Spleen (tissue), 11 donors: Measurements from ENCODE around the gene SMOC1. TPM values are rescaled to one million over a fixed set of nuclear protein-coding genes. Genes with fewer than 3 reads are reported as not detected.

Experiments used
- DNase-seq: peaks from one replicate; pipeline ENCODE4 v3.0.0-alpha.2; 2020
- H3K27ac ChIP-seq, 8 donors: fragments of 200-600 bp; sonication (generic) in 7 of 8; 1 replicate in 4 of 8; 2 replicates in 4 of 8; pipeline versions ENCODE4 v1.5.0 to v1.8.0; 2016 to 2021; ENCODE audit warnings: inconsistent platforms in 4 of 8, mild to moderate bottlenecking in 4 of 8, moderate library complexity in 1 of 8
- H3K27me3 ChIP-seq, 7 donors: fragments of 200-600 bp; sonication (generic) in 6 of 7; replicated peaks in 1 of 7; 1 replicate in 4 of 7; 2 replicates in 3 of 7; pipeline versions ENCODE4 v1.5.0 to v1.8.0; 2016 to 2021; ENCODE audit warnings: inconsistent platforms in 3 of 7, mild to moderate bottlenecking in 1 of 7
- H3K36me3 ChIP-seq, 6 donors: fragments of 200-600 bp; sonication (generic) in 5 of 6; 1 replicate in 4 of 6; 2 replicates in 2 of 6; pipeline versions ENCODE4 v1.5.0 to v1.8.0; 2016 to 2021; ENCODE audit warnings: inconsistent platforms in 2 of 6
- H3K4me1 ChIP-seq, 6 donors: fragments of 200-600 bp; sonication (generic) in 5 of 6; 1 replicate in 3 of 6; 2 replicates in 3 of 6; pipeline versions ENCODE4 v1.5.0 to v1.8.0; 2016 to 2021; ENCODE audit warnings: inconsistent platforms in 3 of 6
- H3K4me3 ChIP-seq, 8 donors: fragments of 200-600 bp; sonication (generic) in 7 of 8; 1 replicate in 4 of 8; 2 replicates in 4 of 8; pipeline versions ENCODE4 v1.5.0 to v1.8.0; 2016 to 2021; ENCODE audit warnings: inconsistent platforms in 4 of 8, mild to moderate bottlenecking in 4 of 8, moderate library complexity in 2 of 8
- H3K9me3 ChIP-seq, 8 donors: fragments of 200-600 bp; sonication (generic) in 7 of 8; 1 replicate in 4 of 8; 2 replicates in 4 of 8; pipeline versions ENCODE4 v1.5.0 to v1.8.0; 2016 to 2021; ENCODE audit warnings: inconsistent platforms in 4 of 8
- POLR2A ChIP-seq, 3 donors: fragments of 450-650 bp; IDR thresholded peaks; one replicate each; pipeline ENCODE4 v1.5.1; 2017; ENCODE audit warnings: antibody characterized with exemption in 3 of 3, mild to moderate bottlenecking in 1 of 3
- POLR2AphosphoS5 ChIP-seq, 3 donors: sonication (generic); formaldehyde crosslinking; IDR thresholded peaks; one replicate each; pipeline ENCODE4 v1.5.1; 2017; ENCODE audit warnings: antibody characterized with exemption in 3 of 3
- WGBS, 5 donors: extraction: QIAGEN DNeasy Blood & Tissue Kit in 3 of 5; methylation state at CpG; one replicate each; pipeline versions ENCODE4 v1.1.5 to v1.1.7; 2013 to 2018; 5-methylcytosine and 5-hydroxymethylcytosine counted together
- intact Hi-C: fragments of 100-400 bp; cut with DNase I; formaldehyde crosslinking; loops from one replicate; pipeline ENCODE4 v1.15.0; 2023; ENCODE audit warnings: low total_unique reads
- polyA plus RNA-seq, 3 donors: library from polyadenylated mRNA; stranded (reverse); fragments of 200-250 nt; gene quantifications; one replicate each; pipeline ENCODE4 v1.2.1, GENCODE V29; 2013
- total RNA-seq, 7 donors: library from RNA; depleted of rRNA in 3 of 7; stranded (reverse); fragments of >200 nt in 3 of 7; fragmentation: NEBNext Ultra II Directional in 4 of 7; extraction: Animal tissue kit (Norgen Biotek cat#: 25700) in 4 of 7; gene quantifications; one replicate each; pipeline versions ENCODE4 v1.1.0 to v1.2.1, GENCODE V29; 2016 to 2021
- TF ChIP-seq, protein P1 (sequence below), 11 experiments: fragments of 200-600 bp in 7 of 11; fragments of 450-650 bp in 4 of 11; sonication (generic) in 4 of 11; IDR thresholded peaks in 8 of 11; conservative IDR thresholded peaks in 3 of 11; 1 replicate in 7 of 11; 2 replicates in 4 of 11; pipeline versions ENCODE4 v1.4.0 to v1.8.0; 2016 to 2021; ENCODE audit warnings: antibody characterized with exemption in 11 of 11, inconsistent platforms in 4 of 11, mild to moderate bottlenecking in 1 of 11
- donor health status: healthy with polysubstance abuse.
- donor health status: DM: no; HTN: no; CAD: no; lungs with moderate emphysema.
- donor health status: DM: no; HTN: no; CAD: no.
- donor health status: Bipolar disorder and iron deficiency.
- donor health status: healthy.
- donor health status: DM: no; HTN: no; CAD: no.
- donor health status: DM: yes; HTN: yes; CAD: no.

The SMOC1 gene
- total and polyA plus RNA-seq, 10 donors = 6.1 to 108 (median 29.6) TPM

GRCh38 chr14:69999261-69999674 lies 120.1 kb downstream of the SMOC1 start:
- Histone ChIP-seq H3K4me1 (no peaks in the 10 kb centered on the region), H3K9me3 (no peaks in the 10 kb centered on the region), H3K27me3 (peaks cover 0 to 1% (median 0%) of the 10 kb centered on the region in 7 donors), H3K27ac (no peak overlapping the region), H3K4me3 (no peak overlapping the region), H3K36me3 (no peaks in the 10 kb centered on the region)
- DNase-seq = no peak
- intact Hi-C loops = no loop called here
- TF ChIP-seq POLR2A (IDR thresholded peaks at IDR 0.05) = no peak
- TF ChIP-seq, protein P1, sequence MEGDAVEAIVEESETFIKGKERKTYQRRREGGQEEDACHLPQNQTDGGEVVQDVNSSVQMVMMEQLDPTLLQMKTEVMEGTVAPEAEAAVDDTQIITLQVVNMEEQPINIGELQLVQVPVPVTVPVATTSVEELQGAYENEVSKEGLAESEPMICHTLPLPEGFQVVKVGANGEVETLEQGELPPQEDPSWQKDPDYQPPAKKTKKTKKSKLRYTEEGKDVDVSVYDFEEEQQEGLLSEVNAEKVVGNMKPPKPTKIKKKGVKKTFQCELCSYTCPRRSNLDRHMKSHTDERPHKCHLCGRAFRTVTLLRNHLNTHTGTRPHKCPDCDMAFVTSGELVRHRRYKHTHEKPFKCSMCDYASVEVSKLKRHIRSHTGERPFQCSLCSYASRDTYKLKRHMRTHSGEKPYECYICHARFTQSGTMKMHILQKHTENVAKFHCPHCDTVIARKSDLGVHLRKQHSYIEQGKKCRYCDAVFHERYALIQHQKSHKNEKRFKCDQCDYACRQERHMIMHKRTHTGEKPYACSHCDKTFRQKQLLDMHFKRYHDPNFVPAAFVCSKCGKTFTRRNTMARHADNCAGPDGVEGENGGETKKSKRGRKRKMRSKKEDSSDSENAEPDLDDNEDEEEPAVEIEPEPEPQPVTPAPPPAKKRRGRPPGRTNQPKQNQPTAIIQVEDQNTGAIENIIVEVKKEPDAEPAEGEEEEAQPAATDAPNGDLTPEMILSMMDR (IDR thresholded peaks at IDR 0.05 in 8 of 11, conservative IDR thresholded peaks at IDR 0.05 in 3 of 11) = no peak
- TF ChIP-seq POLR2AphosphoS5 (IDR thresholded peaks at IDR 0.05) = no peak
- 80 to 91% (median 83%) methylated on average over 10 of the region's 10 CpGs for WGBS, 5 donors

GRCh38 chr14:70000601-70001000 lies 121.4 kb downstream of the SMOC1 start:
- intact Hi-C loops = no loop called here
- Histone ChIP-seq H3K36me3 (no peaks in the 10 kb centered on the region), H3K4me1 (no peaks in the 10 kb centered on the region), H3K27ac (no peak overlapping the region), H3K27me3 (no peaks in the 10 kb centered on the region), H3K4me3 (no peak overlapping the region), H3K9me3 (no peaks in the 10 kb centered on the region)
- TF ChIP-seq, protein P1 (IDR thresholded peaks at IDR 0.05 in 8 of 11, conservative IDR thresholded peaks at IDR 0.05 in 3 of 11) = no peak
- TF ChIP-seq POLR2AphosphoS5 (IDR thresholded peaks at IDR 0.05) (no peak), POLR2A (IDR thresholded peaks at IDR 0.05) (no peak)
- 72 to 92% (median 85%) methylated on average over 6 to 7 of the region's 7 CpGs for WGBS, 5 donors
- no peak for DNase-seq

DNA sequence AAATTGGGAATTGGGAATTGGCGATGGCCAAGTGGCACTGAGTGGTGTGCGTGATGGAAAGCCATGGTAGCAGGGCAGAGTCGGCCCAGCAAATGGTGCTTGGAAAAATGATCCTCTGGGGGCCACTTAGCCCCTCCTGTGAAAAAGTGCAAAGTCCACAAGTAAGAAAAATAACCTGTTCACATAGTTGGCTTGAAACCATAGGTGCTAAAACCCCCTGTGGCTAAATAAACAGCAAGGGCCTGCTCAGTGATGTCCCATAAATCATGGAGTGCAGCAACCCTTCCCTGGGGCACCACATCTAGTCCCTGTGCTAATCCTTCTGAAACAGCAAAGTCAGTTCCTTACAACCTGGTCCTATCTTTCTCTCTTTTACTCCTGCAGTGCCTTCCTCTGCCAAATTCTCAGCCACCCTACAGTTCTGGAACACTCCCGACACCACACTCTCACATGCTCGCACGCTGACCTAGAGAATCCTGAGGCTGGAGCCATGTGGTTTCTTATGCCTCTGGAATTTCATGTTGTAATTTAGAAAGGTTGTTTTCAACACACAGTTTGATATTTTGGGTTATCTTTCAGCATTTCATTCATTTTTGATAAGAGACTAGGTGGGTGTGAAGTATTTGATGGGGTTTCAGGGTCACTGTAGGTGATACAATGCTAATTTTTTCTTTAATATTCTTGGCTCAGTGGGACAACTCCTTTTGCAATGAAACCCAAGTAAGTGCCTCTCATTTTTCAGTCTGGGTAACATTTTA lies 123.6 kb downstream of the SMOC1 start:
- no peak overlapping the region for H3K27ac ChIP-seq
- H3K4me3 ChIP-seq = no peak overlapping the region
- H3K4me1 ChIP-seq = no peaks in the 10 kb centered on the region
- H3K27me3 ChIP-seq = no peaks in the 10 kb centered on the region
- no peaks in the 10 kb centered on the region for H3K9me3 ChIP-seq
- DNase-seq = no peak
- H3K36me3 ChIP-seq = no peaks in the 10 kb centered on the region
- intact Hi-C loops = no loop called here
- WGBS, 5 donors = 89 to 93% (median 92%) methylated on average over 6 of the region's 6 CpGs
- TF ChIP-seq POLR2A (IDR thresholded peaks at IDR 0.05) (no peak), POLR2AphosphoS5 (IDR thresholded peaks at IDR 0.05) (no peak)
- TF ChIP-seq, protein P1 (IDR thresholded peaks at IDR 0.05 in 8 of 11, conservative IDR thresholded peaks at IDR 0.05 in 3 of 11) = no peak

- WGBS, 5 donors = 66 to 81% (median 73%) methylated on average over 2 of the region's 2 CpGs
- H3K9me3 ChIP-seq = no peaks in the 10 kb centered on the region
- H3K4me3 ChIP-seq = no peak overlapping the region
- H3K36me3 ChIP-seq = no peaks in the 10 kb centered on the region
- H3K4me1 ChIP-seq = no peaks in the 10 kb centered on the region
- intact Hi-C loops = no loop called here
- H3K27ac ChIP-seq = no peak overlapping the region
- TF ChIP-seq POLR2A (IDR thresholded peaks at IDR 0.05) = no peak
- no peaks in the 10 kb centered on the region for H3K27me3 ChIP-seq
- DNase-seq = no peak
These were observed 125.6 kb downstream of the SMOC1 start for GRCh38 chr14:70004791-70005190.
